GM21717 (cell line): ENCODE measurements around the gene TEPSIN.

Source experiments
- ATAC-seq: cut with Tn5 transposase; IDR thresholded peaks from one replicate; pipeline ENCODE4 v1.9.1; 2021; ENCODE audit warnings: mild to moderate bottlenecking, moderate library complexity; ENCODE audit not compliant: unreplicated experiment

Gene TEPSIN

GRCh38 chr17:81270279-81270678 is 31.4 kb upstream of the TEPSIN start:
- ATAC-seq, result no peak

- no peak for ATAC-seq
Observed at GRCh38 chr17:81267390-81268067, 28.7 kb upstream of the TEPSIN start.

GRCh38 chr17:81265576-81265975 is 26.7 kb upstream of the TEPSIN start:
- no peak for ATAC-seq

- no peak for ATAC-seq
Observed at GRCh38 chr17:81264640-81265039, 25.8 kb upstream of the TEPSIN start.

GRCh38 chr17:81263371-81264181 is 24.7 kb upstream of the TEPSIN start:
- no peak for ATAC-seq

- no peak for ATAC-seq
Observed at GRCh38 chr17:81261582-81262336, 22.9 kb upstream of the TEPSIN start.

- ATAC-seq, result no peak
Observed at GRCh38 chr17:81261096-81261495, 22.2 kb upstream of the TEPSIN start.

GRCh38 chr17:81260641-81261040 is 21.8 kb upstream of the TEPSIN start:
- ATAC-seq, result no peak

- no peak for ATAC-seq
Observed at GRCh38 chr17:81260171-81260570, 21.3 kb upstream of the TEPSIN start.

- ATAC-seq, result no peak
Observed at GRCh38 chr17:81259058-81259605, 20.3 kb upstream of the TEPSIN start.

- no peak for ATAC-seq
Observed at GRCh38 chr17:81258292-81258691, 19.4 kb upstream of the TEPSIN start.

- no peak for ATAC-seq
Observed at GRCh38 chr17:81257533-81257932, 18.7 kb upstream of the TEPSIN start.

GRCh38 chr17:81256616-81257015 is 17.8 kb upstream of the TEPSIN start:
- no peak for ATAC-seq

- ATAC-seq, result no peak
Observed at GRCh38 chr17:81254955-81255717, 16.3 kb upstream of the TEPSIN start.

- ATAC-seq, result no peak
Observed at GRCh38 chr17:81253358-81254131, 14.7 kb upstream of the TEPSIN start.

- ATAC-seq, result no peak
Observed at GRCh38 chr17:81252987-81253329, 14.1 kb upstream of the TEPSIN start.

- ATAC-seq, result no peak
Observed at GRCh38 chr17:81252326-81252986, 13.6 kb upstream of the TEPSIN start.

- ATAC-seq, result no peak
Observed at GRCh38 chr17:81251709-81252301, 12.9 kb upstream of the TEPSIN start.

GRCh38 chr17:81251094-81251708 is 12.3 kb upstream of the TEPSIN start:
- no peak for ATAC-seq
